GM18520 (cell line): Measurements from ENCODE around the gene LMX1B.

Source experiments
- ATAC-seq: cut with Tn5 transposase; IDR thresholded peaks from one replicate; pipeline ENCODE4 v1.9.1; 2021; ENCODE audit not compliant: unreplicated experiment

LMX1B gene

DNA sequence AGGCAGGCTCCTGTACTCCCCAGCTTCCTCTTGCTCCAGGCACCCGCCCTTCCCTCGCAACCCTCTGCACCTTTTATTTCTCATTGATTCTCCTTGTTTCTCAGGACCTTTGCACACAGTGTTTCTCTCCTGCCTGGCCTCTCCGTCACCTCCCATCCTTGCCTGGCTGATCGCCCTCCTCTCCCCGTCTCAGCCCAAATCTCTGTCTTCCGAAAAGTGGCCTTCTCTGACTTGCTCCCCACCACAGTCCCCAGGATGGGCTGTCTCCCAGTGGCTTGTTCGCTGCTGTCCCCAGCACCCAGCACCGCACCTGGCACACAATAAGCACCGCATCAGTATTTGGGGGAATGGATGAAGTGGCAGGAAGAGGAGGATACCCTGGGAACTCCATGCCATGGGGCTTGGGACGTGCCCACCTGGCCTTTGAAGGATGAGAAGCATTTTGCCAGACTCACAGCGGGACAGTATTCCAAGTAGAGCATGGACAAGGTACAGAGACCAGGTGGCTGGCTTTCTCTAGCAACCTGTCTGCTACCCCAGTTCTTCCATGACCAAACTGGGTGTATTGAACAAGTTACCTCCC, 62.5 kb downstream of the LMX1B start:
- no peak for ATAC-seq

DNA sequence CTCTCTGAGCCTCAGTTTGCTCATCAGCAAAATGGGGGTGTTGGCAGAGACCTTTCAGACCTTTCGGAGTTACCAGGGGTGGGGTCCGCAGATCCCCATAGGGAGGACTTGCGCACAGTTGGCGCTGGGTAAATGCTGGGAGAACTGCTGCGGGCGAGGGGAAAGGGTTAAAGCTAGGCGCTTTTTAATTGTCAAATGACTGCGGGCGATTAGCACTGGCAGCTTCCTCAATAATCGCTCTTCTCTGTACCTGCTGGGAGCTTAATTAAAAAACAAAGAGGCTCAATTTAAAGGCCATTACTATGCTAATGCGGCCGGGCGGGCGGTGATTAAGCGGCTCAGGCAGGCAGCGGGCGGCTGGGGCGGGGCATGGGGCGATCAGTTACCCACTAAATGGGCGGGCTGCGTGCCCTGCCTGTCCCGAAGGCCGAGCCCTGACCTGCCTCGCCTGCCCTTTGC, 63.0 kb downstream of the LMX1B start:
- ATAC-seq: no peak

DNA sequence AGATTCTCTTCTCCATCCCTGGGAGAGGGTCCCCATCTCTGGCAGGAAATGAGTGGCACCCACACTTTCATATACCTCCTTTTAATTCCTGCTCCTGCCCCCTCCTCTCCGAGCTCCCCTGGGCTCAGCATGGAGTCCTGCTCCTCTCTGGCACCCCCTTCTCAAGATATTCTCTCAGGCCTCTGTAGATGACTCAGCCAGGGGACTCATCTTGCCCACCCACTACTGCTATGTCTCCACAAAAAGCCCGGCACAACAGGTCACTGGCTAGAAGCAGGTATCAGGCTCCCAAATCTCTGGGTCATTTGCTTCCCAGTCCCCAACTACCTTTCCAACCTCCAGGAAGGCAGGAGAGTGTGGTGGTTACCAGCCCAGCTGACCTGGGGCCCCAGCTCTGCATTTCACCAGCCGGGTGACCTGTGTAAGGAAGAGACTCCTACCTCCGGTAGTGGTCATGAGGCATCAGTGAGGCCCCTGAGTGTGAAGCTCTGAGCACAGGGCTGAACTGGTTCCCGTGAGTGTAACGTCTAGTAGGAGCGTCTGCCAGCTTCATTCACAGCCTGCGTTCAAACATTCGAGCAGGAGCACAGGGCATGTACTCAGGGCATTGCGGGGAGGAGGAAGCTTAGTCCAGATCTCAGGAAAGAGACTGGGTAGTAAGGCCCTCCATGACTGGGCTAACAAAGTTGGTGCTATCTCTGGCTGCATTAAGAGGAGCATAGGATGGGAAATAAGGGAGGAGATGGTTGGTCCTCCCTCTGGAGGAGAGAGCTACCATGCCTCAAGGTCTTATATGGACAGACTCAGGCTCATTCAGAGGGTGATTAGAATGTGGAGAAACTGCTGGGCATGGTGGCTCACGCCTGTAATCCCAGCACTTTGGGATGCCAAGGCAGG, 63.7 kb downstream of the LMX1B start:
- ATAC-seq: no peak

DNA sequence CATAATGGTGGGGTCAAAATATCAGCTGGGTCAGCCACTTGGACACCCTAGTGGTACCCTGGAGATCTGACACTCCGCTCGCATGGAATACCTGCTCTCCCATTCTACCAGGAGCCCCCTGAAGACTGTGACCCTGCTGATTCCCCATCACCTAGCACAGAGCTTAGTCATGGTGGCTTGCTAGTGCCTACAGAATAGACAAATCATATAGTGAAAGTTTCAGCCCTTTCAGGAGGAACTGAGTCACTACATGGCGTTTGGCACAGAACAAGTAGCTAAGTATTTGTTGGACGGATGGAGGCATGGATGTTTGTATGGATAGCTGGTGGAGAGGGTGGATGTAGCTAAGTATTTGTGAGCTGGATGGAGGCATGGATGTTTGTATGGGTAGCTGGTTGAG, 65.3 kb downstream of the LMX1B start:
- no peak for ATAC-seq

DNA sequence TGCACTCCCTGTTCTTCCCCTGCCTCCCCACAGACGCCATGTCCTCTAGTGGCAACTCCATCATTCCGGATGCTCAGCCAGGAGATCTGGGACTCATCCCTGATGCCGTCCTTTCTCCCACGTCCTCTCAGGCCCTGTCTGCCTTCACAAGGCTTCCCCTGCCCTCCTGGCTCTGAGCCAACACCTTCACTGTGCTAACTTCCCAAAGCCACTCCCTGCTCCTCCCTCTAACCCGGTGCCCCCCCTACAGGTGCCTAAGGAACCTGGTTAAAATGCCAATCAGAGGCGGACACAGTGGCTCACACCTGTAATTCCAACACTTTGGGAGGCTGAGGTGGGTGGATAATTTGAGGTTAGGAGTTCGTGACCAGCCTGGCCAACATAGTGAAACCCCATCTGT, 67.6 kb downstream of the LMX1B start:
- ATAC-seq: no peak

DNA sequence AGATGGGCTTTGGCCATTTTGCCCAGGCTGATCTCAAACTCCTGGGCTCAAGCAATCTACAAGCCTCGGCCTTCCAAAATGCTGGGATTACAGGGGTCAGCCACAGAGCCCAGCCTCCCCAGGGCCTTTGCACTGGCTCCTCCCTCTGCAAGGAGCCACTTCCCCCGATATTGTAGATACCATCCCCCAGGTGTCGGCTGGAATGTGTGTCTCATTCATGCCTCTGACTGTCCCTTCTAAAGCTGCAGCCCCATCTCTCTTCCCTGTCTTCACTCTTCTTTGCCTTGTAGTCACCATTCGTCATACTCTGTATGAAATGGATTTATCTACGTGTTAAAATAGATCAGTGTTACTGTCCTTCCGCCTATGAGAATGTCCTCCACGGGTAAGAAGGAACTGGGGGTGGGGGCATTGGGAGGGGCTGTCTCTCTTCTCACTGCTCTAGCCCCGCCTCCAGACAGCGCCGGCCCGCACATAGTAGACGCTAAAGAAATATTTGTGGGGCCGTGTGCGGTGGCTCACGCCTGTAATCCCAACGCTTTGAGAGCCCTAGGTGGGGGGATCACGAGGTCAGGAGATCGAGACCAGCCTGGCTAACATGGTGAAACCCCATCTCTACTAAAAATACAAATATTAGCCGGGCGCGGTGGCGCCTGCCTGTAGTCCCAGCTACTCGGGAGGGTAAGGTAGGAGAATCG, 68.5 kb downstream of the LMX1B start:
- ATAC-seq: no peak

DNA sequence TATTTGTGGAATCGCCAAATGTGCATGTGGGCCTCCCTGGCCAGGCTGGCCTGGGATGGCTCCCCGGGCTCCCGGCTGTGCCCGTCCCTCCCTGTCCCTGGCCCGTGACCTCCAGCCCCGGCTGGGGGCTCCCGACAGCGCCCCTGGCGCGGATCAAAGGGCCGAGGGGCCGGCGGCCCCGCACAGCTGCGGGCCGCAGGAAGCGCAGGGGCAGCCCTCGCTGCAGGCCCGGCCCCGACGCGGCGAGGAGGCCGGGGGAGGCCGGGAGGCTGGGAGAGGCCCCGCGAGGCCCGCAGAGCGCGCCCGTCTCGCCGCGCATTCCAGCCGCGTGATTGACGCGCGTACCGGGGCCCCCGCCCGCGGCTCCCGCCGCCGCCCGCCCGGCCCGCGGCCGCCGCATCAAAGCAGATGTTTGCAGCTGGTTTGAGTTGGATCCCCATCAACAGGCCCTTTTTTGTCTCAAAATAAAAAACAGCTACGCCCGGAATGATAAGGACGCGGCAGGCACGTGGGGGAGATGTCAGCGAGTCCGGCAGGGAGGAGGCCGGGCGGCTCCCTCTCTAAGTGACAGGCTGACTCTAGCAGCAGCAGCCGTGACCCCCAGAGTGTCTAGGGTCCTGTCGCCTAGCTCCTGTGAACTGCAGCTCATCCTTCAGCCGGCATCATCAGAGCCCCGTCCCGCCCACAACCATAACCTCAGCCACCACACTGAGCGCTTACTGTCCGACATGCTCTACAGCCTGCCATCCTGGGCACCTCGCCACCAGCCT, 69.4 kb downstream of the LMX1B start:
- no peak for ATAC-seq

DNA sequence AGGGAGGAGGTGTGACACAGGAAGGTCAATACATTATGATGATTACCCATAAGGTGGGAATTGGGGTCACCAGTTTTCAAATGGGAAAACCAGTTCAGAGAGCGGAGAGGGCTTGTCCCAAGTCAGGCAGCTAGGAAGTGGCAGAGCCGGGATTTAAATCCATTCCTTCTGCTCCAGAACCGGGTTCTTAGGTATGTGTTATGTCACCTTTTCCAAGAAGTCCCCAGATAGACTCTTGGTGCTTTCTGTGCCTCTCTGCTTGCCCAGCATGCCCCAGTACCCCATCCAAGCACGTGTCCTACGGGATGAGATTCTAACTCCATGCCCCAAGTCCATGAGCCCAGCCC, 69.9 kb downstream of the LMX1B start:
- ATAC-seq: no peak

DNA sequence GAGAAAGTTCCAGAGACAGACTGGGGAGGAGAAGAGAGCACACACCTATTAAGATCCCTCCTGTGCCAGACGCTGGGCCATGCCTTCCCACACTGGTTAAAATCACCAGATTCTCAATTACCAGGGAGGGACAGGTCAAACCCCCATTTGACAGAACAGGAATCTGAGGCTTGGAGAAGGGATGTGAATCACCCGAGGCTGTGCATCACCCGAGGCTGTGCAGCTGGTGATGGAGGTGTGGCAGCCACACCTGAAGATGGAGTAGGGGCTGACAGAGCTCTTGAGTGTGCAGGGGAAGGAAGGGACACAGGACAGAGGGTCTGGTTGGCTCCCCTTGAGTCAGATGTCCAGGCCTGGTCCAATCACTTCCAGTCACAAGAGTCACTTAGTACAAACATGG, 70.6 kb downstream of the LMX1B start:
- no peak for ATAC-seq

DNA sequence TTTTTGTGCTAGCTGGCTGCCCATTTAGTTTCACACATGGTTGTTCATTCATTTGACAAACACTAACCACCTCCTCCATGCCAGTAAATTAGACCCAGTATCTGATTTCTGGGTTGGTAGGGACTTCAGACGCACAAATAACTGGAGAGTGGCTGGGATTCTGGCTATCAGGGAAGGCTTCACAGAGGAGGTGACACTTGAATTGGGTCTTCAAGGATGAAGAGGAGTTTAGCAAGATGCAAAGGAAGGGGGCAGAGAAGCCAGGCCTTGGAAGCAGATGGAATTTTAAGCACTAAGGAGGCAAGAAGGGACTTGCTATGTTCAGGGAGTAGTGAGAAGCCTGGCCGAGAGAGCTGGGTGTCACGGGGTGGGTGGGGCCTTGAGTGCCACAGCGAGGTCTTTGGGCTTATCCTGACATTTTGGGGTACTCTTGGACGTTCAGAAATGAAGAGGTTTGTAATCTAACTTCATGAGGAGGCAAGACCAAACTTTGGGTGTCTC, 71.3 kb downstream of the LMX1B start:
- no peak for ATAC-seq

DNA sequence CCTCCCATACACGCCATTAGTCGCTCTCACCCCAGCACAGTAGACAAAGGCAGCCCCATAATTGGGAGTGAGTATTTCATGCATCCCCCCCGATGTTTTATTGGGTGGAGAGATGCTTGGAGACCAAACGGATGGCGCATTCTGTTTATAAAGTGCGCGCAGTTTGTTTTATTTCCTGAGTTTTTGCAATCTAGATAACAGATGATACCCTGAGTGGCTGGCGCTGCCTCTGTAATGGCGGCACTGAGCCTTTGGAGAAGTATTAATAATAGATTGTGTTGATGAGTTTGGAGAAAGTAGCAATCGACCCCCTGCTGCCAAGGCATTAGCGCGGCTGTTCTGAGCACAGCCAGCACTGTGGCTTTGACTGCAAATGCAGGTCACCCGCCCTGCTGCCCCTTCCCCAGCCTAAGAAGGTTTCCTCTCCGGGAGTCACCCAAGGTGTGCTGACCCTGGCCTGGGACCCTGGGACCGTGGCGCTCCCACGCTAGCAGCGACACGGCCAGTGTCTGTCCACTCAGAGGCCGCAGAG, 74.3 kb downstream of the LMX1B start:
- no peak for ATAC-seq

DNA sequence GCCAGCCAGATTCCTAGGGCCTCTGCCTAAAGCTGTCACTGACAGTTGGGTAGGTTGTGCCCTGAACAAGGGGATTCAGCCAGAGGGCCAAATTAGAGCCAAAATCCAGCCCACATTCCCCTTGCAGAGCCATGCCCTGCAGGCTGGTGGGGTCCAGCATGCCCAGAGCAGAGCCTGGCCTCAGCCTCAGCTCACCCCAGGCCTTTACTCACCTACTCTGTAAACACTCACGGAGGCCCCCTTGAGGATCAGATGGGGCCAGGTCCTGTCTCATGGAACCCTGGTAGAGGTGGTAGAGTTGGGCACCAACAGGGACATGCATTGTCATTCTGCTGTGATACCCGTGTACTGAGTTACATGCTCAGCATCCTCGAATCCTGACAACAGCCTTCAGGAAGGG, 74.9 kb downstream of the LMX1B start:
- ATAC-seq: no peak

DNA sequence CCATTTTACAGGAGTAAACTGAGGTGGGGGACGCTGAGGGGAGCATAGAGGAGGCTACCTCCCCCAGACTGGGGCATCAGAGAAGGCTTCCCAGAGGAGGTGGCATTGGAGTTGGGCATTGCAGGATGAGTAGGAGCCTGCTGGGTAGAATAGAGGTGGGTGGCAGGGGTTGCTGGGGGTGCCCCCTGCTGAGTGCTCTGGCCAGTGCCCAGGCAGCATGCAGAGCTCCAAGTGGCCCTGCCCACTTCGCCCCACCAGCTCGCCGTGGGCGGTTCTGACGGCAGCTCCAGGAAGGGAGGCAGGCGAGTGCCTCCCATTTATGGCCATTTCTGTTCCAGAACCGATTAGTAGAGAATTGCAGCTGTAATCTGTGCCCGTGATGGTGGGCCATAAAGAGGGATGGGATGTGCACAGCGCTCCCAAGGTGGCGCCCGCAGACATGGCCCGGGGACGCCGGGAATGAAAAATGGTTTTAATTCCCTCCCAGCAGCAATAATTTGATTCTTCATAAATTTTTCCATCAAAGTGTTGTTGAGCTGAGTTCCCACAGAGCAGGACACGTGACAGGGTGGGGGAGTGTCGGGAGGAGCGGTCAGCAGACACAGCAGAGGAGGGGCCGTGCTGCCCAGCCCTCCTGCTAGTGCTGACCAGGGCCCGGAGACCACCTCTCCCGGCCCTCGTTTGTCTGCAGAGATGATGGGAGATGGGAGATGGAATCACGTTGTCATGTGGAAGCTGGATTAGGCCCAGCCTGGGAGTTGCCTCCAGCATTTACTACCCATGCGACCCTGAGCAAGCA, 75.5 kb downstream of the LMX1B start:
- ATAC-seq: no peak

DNA sequence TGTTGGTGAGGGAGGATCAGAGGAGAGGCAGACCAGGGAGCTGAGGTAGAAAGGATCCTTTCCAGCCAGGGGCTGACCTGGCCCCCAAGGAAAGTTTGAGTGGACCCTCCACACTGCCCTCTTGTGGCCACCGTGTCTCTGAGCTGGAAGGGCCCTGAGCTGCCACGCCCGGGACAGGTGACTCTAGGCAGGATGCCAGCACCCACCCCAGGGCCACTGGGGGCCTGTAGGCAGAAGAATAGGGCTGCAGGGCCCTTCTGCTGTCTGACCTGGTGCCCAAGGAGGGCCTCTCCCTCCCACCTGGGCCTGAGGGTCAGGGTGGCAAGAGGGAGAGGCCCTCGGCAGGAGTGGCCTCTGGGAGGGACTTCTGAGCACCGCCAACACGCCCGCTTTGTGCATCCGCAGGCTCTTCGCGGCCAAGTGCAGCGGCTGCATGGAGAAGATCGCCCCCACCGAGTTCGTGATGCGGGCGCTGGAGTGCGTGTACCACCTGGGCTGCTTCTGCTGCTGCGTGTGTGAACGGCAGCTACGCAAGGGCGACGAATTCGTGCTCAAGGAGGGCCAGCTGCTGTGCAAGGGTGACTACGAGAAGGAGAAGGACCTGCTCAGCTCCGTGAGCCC, 76.8 kb downstream of the LMX1B start:
- no peak for ATAC-seq

DNA sequence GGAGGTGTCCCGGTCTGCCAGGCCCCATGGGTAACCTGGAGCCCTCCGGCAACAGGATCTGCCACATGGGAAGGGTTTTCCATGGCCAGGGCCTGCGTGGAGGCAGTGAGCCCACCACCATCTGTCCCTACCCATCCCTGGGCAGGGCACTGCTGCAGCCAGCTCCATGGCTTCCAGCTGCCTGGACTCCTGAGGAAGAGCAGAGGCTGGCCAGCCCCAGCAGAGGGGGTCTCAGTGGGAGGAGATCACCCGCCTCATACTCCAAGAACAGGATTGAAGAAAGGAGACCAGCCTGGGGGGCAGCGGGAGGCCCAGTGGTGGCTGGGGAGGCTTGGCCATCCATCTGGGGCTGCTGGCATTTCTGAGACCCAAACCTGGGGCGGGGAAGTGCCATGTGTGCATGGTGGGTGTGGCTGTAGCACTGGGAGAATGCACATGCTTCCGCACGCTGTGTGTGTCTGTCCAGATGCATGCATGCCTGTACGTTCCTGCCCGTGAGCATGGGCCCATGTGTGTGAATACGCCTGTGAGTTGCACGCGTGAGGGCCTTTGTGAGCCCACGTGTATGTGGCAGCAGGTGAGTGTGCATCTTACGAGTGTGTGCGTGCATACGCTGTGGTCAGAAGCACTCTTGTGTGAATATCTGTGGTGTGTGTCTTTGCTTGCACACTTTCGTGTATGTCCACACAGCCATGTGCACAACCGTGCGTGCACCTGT, 78.5 kb downstream of the LMX1B start:
- no peak for ATAC-seq

DNA sequence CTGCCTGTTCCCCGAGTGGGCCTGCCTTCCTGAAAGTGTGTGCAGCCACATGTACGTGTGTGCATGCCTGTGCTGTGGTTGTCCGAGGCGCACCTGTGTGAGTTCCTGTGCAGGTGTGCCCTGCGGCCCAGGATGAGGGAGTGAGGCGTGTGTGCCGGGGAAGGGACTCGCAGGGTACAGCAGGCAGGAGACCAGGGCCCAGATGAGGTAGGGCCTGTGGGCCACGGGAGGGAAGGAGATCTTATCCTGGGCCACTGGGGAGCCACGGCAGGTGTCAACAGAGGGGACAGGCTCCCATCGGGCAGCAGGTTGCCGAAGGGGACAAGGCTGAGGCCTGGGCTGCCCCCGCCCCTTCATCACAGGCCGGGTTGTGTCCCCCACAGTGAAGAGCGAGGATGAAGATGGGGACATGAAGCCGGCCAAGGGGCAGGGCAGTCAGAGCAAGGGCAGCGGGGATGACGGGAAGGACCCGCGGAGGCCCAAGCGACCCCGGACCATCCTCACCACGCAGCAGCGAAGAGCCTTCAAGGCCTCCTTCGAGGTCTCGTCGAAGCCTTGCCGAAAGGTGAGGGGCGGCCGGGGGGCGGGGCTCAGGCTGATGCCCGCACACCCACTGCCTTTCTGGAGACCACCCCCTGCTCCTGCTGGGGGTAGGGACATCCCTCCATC, 79.2 kb downstream of the LMX1B start:
- ATAC-seq: no peak

DNA sequence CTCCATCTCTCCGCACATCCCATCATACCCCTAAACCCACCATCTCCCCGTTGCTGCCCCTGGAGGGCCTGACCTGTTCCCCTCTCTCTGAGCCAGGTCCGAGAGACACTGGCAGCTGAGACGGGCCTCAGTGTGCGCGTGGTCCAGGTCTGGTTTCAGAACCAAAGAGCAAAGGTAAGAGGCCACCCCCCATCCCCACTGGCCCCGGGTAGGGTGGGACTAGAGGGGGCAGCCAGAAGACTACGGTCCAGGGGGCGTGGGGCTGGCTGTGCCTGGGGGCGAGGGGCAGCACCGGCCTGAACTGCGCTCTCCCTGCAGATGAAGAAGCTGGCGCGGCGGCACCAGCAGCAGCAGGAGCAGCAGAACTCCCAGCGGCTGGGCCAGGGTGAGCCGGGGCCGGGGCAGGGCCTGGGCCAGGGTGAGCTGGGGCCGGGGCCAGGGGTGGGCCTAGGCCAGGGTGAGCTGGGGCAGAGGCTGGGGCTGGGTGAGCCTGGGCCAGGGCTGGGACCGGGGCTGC, 79.8 kb downstream of the LMX1B start:
- no peak for ATAC-seq
